ENCODE measurements around the gene SMAD3.

SMAD3 gene

DNA sequence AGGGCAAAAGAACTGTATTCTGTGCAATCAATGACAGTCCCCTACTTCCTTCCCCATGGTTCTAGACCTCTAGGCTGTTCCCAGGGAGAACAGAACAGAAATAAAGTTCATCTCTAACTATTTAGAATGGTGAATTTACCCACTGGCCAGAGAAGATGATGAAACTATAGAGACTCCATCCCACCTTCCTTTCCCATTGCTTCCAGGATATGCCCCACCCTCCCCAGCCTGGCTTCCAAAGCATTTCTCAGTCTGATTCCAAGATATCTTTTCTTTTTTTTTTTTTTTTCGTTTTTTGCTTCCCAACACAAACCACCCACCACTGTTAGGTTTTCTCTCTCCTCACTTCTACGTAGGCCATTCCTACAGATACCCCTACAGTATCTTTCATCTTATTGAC lies 25.1 kb upstream of the SMAD3 start:
- TF ChIP-seq, protein P1, sequence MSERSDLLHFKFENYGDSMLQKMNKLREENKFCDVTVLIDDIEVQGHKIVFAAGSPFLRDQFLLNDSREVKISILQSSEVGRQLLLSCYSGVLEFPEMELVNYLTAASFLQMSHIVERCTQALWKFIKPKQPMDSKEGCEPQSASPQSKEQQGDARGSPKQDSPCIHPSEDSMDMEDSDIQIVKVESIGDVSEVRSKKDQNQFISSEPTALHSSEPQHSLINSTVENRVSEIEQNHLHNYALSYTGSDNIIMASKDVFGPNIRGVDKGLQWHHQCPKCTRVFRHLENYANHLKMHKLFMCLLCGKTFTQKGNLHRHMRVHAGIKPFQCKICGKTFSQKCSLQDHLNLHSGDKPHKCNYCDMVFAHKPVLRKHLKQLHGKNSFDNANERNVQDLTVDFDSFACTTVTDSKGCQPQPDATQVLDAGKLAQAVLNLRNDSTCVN (tag by site-specific recombination; optimal IDR thresholded peaks at IDR 0.05) = no peak
- TF ChIP-seq ZNF23 (tag by site-specific recombination; IDR thresholded peaks at IDR 0.05; ENCODE audit: borderline replicate concordance) (no peak), ZNF266 (tag by site-specific recombination; IDR thresholded peaks at IDR 0.05; ENCODE audit: low read depth) (no peak), ZNF184 (tag by site-specific recombination; IDR thresholded peaks at IDR 0.05) (no peak), ZSCAN23 (tag by site-specific recombination; IDR thresholded peaks at IDR 0.05) (no peak), GFI1B (tag by site-specific recombination; IDR thresholded peaks at IDR 0.05) (no peak), ZNF561 (tag by site-specific recombination; IDR thresholded peaks at IDR 0.05; ENCODE audit: borderline replicate concordance) (no peak), GLIS2 (tag by site-specific recombination; IDR thresholded peaks at IDR 0.05) (no peak), ZNF623 (tag by site-specific recombination; IDR thresholded peaks at IDR 0.05) (no peak), YY1 (tag by site-specific recombination; IDR thresholded peaks at IDR 0.05) (no peak), KLF7 (tag by site-specific recombination; IDR thresholded peaks at IDR 0.05; ENCODE audit: borderline replicate concordance) (no peak), ZNF404 (tag by site-specific recombination; IDR thresholded peaks at IDR 0.05) (no peak), YY2 (tag by site-specific recombination; IDR thresholded peaks at IDR 0.05) (no peak), ZNF341 (tag by site-specific recombination; IDR thresholded peaks at IDR 0.05; ENCODE audit: low read depth) (no peak)
- TF ChIP-seq, protein P2, sequence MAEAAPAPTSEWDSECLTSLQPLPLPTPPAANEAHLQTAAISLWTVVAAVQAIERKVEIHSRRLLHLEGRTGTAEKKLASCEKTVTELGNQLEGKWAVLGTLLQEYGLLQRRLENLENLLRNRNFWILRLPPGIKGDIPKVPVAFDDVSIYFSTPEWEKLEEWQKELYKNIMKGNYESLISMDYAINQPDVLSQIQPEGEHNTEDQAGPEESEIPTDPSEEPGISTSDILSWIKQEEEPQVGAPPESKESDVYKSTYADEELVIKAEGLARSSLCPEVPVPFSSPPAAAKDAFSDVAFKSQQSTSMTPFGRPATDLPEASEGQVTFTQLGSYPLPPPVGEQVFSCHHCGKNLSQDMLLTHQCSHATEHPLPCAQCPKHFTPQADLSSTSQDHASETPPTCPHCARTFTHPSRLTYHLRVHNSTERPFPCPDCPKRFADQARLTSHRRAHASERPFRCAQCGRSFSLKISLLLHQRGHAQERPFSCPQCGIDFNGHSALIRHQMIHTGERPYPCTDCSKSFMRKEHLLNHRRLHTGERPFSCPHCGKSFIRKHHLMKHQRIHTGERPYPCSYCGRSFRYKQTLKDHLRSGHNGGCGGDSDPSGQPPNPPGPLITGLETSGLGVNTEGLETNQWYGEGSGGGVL (tag by site-specific recombination; IDR thresholded peaks at IDR 0.05) = no peak
- TF ChIP-seq, protein P3, sequence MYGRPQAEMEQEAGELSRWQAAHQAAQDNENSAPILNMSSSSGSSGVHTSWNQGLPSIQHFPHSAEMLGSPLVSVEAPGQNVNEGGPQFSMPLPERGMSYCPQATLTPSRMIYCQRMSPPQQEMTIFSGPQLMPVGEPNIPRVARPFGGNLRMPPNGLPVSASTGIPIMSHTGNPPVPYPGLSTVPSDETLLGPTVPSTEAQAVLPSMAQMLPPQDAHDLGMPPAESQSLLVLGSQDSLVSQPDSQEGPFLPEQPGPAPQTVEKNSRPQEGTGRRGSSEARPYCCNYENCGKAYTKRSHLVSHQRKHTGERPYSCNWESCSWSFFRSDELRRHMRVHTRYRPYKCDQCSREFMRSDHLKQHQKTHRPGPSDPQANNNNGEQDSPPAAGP (tag by site-specific recombination; IDR thresholded peaks at IDR 0.05) = no peak
- TF ChIP-seq, protein P4, sequence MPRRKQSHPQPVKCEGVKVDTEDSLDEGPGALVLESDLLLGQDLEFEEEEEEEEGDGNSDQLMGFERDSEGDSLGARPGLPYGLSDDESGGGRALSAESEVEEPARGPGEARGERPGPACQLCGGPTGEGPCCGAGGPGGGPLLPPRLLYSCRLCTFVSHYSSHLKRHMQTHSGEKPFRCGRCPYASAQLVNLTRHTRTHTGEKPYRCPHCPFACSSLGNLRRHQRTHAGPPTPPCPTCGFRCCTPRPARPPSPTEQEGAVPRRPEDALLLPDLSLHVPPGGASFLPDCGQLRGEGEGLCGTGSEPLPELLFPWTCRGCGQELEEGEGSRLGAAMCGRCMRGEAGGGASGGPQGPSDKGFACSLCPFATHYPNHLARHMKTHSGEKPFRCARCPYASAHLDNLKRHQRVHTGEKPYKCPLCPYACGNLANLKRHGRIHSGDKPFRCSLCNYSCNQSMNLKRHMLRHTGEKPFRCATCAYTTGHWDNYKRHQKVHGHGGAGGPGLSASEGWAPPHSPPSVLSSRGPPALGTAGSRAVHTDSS (tag by site-specific recombination; IDR thresholded peaks at IDR 0.05) = no peak
- ChIA-PET CTCF (no interaction called here), POLR2A (no interaction called here)
- no peaks in the 10 kb centered on the region for H3K9me3 ChIP-seq (ENCODE audit: control insufficient read depth, insufficient read depth, low read depth, low read length)
- peaks cover 16% of the 10 kb centered on the region for H3K4me1 ChIP-seq (ENCODE audit: control insufficient read depth, insufficient read depth, low read length)
- H3K27ac ChIP-seq (ENCODE audit: extremely low read depth, low read depth, low read length) = no peak overlapping the region
- H3K4me3 ChIP-seq (ENCODE audit: low read depth, low read length) = no peak overlapping the region
- no peaks in the 10 kb centered on the region for H3K36me3 ChIP-seq (ENCODE audit: control insufficient read depth in 2 of 2, insufficient read depth in 1 of 2, low read length in 2 of 2)

DNA sequence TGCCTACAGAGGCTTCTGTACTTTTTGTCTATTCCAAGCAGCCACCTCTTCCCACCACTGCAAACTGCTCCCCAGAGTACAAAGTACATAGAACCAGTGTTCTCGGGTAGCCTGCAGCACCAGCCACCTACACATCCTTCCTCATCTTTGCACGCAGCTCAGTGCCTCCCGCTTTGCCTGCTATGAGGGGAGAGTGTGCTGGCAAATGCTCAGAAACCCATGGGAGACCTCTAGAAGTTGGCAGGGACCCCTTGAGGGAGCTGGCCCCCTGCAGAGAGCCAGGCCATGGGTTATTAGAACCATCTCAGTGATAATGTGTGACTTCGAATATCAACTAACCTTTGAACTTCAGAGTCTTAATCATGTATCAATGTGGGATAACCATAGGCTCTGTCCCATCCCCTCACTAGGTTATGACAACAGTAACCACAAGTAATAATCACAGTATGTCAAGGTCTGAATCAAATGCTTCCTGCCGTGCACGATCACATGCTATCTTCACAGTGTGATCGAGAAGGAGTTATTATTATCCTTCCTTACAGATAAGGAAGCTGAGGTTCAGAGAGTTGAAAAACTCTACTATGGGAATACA lies 22.8 kb upstream of the SMAD3 start:
- H3K4me1 ChIP-seq (ENCODE audit: control insufficient read depth, insufficient read depth, low read length) = peaks cover 13% of the 10 kb centered on the region
- POLR2A ChIA-PET = interaction anchor here (0.5 kb wide), 1 partner anchor 282 kb away, joined by 4 read pairs; no protein-coding TSS in a partner anchor
- H3K4me3 ChIP-seq (ENCODE audit: low read depth, low read length) = no peak overlapping the region
- H3K36me3 ChIP-seq (ENCODE audit: control insufficient read depth in 2 of 2, insufficient read depth in 1 of 2, low read length in 2 of 2) = no peaks in the 10 kb centered on the region
- no peak overlapping the region for H3K27ac ChIP-seq (ENCODE audit: extremely low read depth, low read depth, low read length)
- CTCF ChIA-PET = interaction anchor here (0.7 to 1.3 kb wide), 5 partner anchors 20 to 262 kb away, joined by 3 to 7 read pairs (median 3); no protein-coding TSS in a partner anchor
- H3K9me3 ChIP-seq (ENCODE audit: control insufficient read depth, insufficient read depth, low read depth, low read length) = no peaks in the 10 kb centered on the region
- TF ChIP-seq, protein P5, sequence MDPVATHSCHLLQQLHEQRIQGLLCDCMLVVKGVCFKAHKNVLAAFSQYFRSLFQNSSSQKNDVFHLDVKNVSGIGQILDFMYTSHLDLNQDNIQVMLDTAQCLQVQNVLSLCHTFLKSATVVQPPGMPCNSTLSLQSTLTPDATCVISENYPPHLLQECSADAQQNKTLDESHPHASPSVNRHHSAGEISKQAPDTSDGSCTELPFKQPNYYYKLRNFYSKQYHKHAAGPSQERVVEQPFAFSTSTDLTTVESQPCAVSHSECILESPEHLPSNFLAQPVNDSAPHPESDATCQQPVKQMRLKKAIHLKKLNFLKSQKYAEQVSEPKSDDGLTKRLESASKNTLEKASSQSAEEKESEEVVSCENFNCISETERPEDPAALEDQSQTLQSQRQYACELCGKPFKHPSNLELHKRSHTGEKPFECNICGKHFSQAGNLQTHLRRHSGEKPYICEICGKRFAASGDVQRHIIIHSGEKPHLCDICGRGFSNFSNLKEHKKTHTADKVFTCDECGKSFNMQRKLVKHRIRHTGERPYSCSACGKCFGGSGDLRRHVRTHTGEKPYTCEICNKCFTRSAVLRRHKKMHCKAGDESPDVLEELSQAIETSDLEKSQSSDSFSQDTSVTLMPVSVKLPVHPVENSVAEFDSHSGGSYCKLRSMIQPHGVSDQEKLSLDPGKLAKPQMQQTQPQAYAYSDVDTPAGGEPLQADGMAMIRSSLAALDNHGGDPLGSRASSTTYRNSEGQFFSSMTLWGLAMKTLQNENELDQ (tag by site-specific recombination; IDR thresholded peaks at IDR 0.05; ENCODE audit: low read depth) = no peak
- TF ChIP-seq, protein P6, sequence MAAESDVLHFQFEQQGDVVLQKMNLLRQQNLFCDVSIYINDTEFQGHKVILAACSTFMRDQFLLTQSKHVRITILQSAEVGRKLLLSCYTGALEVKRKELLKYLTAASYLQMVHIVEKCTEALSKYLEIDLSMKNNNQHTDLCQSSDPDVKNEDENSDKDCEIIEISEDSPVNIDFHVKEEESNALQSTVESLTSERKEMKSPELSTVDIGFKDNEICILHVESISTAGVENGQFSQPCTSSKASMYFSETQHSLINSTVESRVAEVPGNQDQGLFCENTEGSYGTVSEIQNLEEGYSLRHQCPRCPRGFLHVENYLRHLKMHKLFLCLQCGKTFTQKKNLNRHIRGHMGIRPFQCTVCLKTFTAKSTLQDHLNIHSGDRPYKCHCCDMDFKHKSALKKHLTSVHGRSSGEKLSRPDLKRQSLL (tag by site-specific recombination; IDR thresholded peaks at IDR 0.05) = no peak
- TF ChIP-seq RBAK (tag by site-specific recombination; IDR thresholded peaks at IDR 0.05) (no peak), SETDB1 (IDR thresholded peaks at IDR 0.05; ENCODE audit: insufficient read length, low read length) (no peak), ZNF10 (tag by site-specific recombination; IDR thresholded peaks at IDR 0.05) (no peak), ZNF311 (tag by site-specific recombination; IDR thresholded peaks at IDR 0.05; ENCODE audit: borderline replicate concordance) (no peak)
- TF ChIP-seq, protein P7, sequence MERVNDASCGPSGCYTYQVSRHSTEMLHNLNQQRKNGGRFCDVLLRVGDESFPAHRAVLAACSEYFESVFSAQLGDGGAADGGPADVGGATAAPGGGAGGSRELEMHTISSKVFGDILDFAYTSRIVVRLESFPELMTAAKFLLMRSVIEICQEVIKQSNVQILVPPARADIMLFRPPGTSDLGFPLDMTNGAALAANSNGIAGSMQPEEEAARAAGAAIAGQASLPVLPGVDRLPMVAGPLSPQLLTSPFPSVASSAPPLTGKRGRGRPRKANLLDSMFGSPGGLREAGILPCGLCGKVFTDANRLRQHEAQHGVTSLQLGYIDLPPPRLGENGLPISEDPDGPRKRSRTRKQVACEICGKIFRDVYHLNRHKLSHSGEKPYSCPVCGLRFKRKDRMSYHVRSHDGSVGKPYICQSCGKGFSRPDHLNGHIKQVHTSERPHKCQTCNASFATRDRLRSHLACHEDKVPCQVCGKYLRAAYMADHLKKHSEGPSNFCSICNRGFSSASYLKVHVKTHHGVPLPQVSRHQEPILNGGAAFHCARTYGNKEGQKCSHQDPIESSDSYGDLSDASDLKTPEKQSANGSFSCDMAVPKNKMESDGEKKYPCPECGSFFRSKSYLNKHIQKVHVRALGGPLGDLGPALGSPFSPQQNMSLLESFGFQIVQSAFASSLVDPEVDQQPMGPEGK (tag by site-specific recombination; IDR thresholded peaks at IDR 0.05) = no peak; the same call in 1 of the 2 replicates
